ENCODE measurements around the gene DIAPH2.
A peak's percentile ranks its signal among the peaks of the same experiment; 100 is the strongest.

Gene DIAPH2

GRCh38 chrX:96982161-96982560, 297.5 kb downstream of the DIAPH2 start:
- DNase-seq: no peak

GRCh38 chrX:96984538-96984937, 299.9 kb downstream of the DIAPH2 start:
- no peak for DNase-seq

GRCh38 chrX:96985046-96985445, 300.4 kb downstream of the DIAPH2 start:
- no peak for DNase-seq

- no peak for DNase-seq
These were observed 302.6 kb downstream of the DIAPH2 start for GRCh38 chrX:96987228-96987627.

GRCh38 chrX:96989830-96990571, 305.4 kb downstream of the DIAPH2 start:
- no peak for DNase-seq

GRCh38 chrX:96994093-96994492, 309.5 kb downstream of the DIAPH2 start:
- DNase-seq: peak; percentile 17

- DNase-seq: no peak
These were observed 312.6 kb downstream of the DIAPH2 start for GRCh38 chrX:96997196-96997595.

GRCh38 chrX:97000682-97001368, 316.2 kb downstream of the DIAPH2 start:
- no peak for DNase-seq

- no peak for DNase-seq
These were observed 321.5 kb downstream of the DIAPH2 start for GRCh38 chrX:97006167-97006566.

GRCh38 chrX:97009391-97009790, 324.7 kb downstream of the DIAPH2 start:
- DNase-seq: no peak

- no peak for DNase-seq
These were observed 326.9 kb downstream of the DIAPH2 start for GRCh38 chrX:97011540-97011939.

- no peak for DNase-seq
These were observed 331.5 kb downstream of the DIAPH2 start for GRCh38 chrX:97016106-97016505.

- peak; percentile 27 for DNase-seq
These were observed 337.0 kb downstream of the DIAPH2 start for GRCh38 chrX:97021680-97022079.

GRCh38 chrX:97026406-97026805, 341.8 kb downstream of the DIAPH2 start:
- DNase-seq: no peak

GRCh38 chrX:97027384-97027922, 342.8 kb downstream of the DIAPH2 start:
- DNase-seq: no peak

GRCh38 chrX:97030463-97030862, 345.8 kb downstream of the DIAPH2 start:
- DNase-seq: no peak

- DNase-seq: no peak
These were observed 346.3 kb downstream of the DIAPH2 start for GRCh38 chrX:97030947-97031346.

GRCh38 chrX:97039363-97040029, 354.9 kb downstream of the DIAPH2 start:
- DNase-seq: no peak

- no peak for DNase-seq
These were observed 360.8 kb downstream of the DIAPH2 start for GRCh38 chrX:97045470-97045869.

GRCh38 chrX:97046867-97047266, 362.2 kb downstream of the DIAPH2 start:
- no peak for DNase-seq

GRCh38 chrX:97050392-97050791, 365.8 kb downstream of the DIAPH2 start:
- no peak for DNase-seq

- no peak for DNase-seq
These were observed 372.8 kb downstream of the DIAPH2 start for GRCh38 chrX:97057349-97057909.

- DNase-seq: no peak
These were observed 375.4 kb downstream of the DIAPH2 start for GRCh38 chrX:97060020-97060419.
